A549 (cell line): ENCODE data around the gene FLYWCH1.

ENCODE experiments used
- ESRRA ChIP-seq: fragments of 150-350 bp; IDR thresholded peaks from 2 replicates; pipeline ENCODE4 v1.6.1; 2014; ENCODE audit warnings: mild to moderate bottlenecking, low read length, borderline replicate concordance
- TF ChIP-seq, protein P1 (sequence below): fragments of >200 bp; sonication (Bioruptor Twin); formaldehyde crosslinking; IDR thresholded peaks from 3 replicates; pipeline ENCODE4 v1.5.1; 2016

DNA sequence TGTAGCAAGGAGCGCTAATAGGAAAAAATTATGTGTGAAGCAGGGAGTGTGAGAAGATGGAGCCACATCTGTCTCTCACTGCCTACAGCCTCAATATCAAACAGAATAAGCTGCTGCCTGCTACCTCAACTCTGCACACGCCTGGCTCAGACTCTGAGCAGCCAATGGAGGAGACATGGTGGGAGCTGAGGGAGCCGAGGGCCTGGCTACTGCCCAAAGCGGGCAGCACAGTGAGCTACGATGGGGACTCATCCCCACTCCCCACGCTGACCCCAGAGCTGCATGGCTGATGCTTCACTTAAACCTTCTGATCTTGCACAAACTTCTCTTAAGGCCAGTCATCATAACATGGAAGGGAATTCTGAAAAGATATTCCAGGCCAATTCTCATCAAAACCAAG is 39.8 kb upstream of the FLYWCH1 start:
- no peak for TF ChIP-seq ESRRA
- TF ChIP-seq, protein P1, sequence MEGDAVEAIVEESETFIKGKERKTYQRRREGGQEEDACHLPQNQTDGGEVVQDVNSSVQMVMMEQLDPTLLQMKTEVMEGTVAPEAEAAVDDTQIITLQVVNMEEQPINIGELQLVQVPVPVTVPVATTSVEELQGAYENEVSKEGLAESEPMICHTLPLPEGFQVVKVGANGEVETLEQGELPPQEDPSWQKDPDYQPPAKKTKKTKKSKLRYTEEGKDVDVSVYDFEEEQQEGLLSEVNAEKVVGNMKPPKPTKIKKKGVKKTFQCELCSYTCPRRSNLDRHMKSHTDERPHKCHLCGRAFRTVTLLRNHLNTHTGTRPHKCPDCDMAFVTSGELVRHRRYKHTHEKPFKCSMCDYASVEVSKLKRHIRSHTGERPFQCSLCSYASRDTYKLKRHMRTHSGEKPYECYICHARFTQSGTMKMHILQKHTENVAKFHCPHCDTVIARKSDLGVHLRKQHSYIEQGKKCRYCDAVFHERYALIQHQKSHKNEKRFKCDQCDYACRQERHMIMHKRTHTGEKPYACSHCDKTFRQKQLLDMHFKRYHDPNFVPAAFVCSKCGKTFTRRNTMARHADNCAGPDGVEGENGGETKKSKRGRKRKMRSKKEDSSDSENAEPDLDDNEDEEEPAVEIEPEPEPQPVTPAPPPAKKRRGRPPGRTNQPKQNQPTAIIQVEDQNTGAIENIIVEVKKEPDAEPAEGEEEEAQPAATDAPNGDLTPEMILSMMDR = no peak
